Stimulated activated CD4-positive, alpha-beta T cell treated with anti-CD3 and anti-CD28 coated beads, TNF-alpha, amount 100 ng/mL, for 1 hour (primary cell): ENCODE measurements around the gene CTRB2.
"Not testable (repeated sequence)": the region's sequence is repeated elsewhere in the genome, so short reads cannot be mapped to it uniquely, and the experiment has no call there.

Source experiments
- DNase-seq, 3 donors: peaks; one replicate each; pipeline ENCODE4 v3.0.0-alpha.2; 2020; ENCODE audit warnings: low read depth in 3 of 3, low spot score in 1 of 3

Gene CTRB2

DNA sequence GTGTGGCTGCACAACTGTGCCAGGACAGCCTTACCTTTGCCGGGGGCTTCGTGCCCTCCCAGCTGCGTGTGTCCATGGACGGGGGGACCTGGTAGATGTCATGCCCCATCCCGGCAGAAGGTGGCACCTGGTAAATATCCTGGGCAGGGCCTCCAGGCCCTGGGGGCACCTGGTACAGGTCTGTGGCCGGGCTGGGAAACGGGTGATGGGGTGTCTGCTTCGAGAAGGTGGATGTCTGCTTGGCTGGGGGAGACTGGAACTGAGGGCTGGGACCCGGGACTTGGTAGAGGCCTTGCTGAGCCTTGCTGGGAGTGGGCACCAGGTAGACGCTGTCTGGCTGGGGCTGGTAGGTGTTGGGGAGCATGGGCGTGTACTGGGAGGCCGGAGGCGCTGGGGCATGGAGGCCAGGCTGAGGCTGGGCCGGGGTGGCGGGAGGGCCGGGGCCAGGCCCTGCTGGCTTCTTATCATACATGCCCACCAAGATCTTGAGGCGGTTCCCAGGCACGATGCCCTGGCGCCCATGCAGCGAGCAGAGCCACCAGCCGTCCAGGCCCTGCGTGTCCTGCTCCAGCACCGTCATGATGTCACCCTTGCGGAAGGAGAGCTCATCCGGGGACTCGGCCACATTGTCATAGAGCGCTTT, 35.6 kb upstream of the CTRB2 start:
- DNase-seq = not testable (repeated sequence)

DNA sequence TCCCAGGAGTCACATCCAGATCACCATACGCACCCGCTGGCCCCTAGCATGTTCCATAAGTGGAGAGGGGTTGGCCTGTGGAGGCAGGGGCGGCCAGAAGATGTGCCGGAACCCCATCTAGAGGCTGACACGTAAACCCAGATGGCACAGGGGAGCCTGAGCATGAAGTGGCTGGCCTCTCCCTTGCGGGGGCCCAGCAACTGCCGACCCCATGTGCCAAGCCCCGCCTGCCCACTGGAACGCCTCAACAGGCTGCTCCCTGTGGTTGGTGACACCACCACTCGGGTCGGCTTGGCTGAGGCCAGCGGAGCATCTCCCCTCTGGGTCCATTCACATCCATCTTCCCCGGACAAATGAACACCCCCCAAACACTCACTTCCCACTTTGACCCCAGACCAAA, 35.0 kb upstream of the CTRB2 start:
- DNase-seq = no peak

DNA sequence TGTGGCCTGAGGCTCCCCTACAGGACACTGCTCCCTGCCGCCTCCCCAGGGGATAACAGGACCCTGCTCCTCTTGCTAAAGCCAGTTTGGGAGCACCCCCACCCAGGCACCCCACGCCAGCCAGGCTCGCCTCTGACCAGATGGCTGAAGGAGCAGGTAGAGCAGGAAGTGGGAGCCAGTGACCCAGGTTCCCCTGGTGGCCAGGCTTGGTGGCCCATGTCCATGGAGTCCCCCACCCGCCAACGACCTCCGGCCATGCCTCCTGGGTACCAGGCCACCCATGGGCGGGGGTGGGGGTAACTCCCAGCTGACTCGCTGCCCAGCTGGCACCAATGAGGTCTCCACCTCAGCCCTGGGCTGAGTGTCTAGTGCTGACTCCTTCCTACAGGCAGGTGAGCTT, 34.5 kb upstream of the CTRB2 start:
- no peak for DNase-seq

DNA sequence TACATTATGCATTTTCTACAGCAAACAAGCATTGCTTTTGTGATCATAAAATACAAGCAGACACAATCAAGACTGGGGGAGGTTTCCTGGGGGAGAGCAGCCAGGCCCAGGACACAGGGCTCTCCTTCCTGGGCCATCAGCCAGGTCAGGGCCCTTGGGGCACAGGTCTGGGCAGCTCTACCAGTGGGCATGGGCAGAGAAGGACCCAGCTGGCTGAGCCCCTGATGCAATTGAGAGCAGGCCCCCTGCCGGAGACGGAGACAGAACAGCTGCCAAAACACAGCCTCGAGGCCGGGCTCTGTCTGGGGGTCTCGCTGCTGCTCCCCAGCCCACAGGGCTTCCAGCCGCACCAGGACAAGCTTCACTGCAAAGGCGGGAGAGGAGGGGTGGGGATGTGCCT, 33.7 kb upstream of the CTRB2 start:
- DNase-seq = not testable (repeated sequence)

DNA sequence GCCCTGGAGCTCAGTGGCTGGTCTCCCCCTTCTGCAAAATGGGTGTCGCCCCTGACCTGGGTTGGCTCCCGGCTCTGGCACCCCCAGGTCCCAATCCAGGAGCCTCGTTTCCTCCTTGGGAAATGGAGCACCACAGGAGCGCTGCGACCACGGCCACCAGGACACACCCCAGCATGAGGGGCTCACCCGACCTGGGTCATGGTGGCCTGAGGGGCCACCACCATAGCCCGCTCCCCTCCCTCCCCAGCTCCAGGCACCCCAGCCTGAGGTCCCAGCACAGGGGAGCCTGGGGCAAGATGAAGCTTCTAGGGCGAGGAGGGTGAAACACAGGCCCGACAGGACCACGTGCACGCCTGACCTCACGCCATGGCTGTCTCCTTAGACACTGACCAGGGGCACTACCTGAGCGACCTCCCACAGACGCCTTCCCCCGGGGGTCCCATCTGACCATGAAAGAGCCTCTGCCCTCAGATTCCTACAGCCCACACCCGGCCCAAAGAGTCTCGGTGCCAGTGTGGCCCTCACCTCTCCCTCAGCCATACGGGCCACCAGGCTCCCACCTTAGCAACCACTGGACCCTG, 32.7 kb upstream of the CTRB2 start:
- DNase-seq = no peak

DNA sequence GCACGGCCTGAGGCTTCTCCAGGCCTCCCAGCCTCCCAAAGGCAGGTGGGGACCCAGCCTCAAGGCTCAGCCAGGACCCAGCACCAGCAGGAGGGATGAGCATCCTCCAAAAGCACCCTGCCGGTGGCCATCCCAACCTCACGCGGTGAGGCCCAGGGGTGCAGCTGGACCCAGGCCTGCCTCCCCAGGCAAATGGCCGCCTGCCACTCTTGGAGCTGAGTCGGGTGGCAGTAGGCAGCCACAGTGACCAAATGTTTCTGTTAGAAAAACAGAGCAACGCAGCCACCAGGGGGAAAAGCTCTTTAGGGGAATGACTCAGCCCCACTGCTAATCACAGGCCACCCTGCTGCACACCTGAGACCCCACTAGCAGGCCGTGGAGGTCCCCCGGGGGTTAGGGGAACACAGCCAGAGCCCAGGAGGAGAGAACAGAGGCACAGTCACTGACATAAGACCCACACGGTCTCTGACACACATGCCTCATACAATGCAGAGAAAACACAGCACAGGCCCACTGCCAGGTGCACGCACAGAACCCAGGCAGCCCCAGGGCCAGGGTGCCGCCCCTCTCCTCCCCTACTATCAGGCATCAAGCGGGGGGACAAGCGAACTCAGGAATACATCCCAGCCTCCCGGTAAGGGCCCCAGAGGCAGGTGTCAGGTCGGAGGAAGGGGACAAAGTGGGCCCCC, 32.0 kb upstream of the CTRB2 start:
- no peak for DNase-seq

DNA sequence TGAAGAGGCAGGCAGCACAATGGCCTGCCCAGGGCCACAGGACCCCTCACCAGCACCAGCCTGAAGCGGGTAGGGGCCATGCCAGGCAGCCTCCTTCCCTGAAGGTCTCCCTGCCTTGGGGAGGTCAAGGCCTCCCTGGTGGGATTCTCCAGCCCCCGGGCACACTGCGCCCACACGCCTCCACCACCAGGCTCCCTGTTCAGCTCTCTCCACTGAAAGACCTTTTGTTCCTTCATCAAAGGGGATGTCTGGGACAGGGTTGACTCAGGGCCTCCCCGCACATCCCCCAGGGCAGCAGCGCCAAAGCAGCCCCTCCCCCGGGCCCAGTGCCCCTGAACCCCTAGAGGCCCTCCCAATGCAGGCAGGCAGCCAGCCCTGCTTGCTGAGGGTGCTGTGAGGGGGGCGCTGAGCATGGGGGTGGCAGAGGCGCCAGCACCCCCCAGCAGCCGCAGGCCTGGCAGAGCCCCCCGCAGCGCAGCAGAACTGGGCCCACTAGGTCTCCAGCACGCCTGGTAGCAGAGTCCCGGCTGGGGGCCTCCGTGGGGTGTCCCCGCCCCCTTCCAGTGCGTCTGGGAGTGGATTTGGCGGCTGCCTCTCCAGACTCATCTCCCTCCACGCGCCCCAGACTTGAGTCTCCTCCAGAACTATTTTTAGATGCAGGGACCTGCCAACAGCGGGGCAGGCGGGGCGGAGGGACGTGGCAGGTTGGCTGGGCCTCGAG, 31.3 kb upstream of the CTRB2 start:
- no peak for DNase-seq

DNA sequence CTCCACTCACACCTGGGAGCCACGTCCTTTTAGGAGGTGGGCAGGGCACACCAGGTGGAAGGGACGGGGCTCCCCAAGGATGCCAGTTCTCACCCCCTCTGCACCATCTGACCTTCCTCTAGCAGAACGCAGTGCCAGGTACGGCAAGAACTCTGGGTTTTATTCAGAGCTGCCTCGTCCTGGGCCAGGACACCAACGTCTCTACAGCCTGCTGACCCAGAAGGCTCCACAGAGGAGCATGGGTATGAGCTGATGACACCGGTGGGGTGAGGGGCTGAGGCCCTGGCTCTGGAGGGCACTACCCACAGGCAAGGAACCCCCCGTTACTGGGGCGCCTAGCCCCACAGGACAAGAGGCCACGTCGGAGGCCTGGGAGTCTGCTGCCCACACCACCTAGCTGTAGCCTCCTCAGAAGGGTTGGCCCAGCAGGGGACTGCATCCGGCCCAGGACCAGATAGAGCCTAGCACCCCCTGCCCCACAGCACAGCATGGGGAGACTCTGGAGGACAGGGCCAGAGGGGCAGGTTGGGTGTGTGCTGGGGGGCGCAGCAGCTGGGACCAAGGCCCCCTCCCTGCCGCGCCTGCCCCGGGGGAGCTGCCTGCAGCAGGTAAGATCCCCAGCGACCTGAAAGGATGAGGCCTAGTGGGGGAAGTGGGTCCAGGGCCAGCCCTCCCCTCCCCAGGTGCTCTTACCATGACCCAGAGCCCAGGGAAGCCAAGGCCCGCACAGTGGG, 30.6 kb upstream of the CTRB2 start:
- DNase-seq = no peak

DNA sequence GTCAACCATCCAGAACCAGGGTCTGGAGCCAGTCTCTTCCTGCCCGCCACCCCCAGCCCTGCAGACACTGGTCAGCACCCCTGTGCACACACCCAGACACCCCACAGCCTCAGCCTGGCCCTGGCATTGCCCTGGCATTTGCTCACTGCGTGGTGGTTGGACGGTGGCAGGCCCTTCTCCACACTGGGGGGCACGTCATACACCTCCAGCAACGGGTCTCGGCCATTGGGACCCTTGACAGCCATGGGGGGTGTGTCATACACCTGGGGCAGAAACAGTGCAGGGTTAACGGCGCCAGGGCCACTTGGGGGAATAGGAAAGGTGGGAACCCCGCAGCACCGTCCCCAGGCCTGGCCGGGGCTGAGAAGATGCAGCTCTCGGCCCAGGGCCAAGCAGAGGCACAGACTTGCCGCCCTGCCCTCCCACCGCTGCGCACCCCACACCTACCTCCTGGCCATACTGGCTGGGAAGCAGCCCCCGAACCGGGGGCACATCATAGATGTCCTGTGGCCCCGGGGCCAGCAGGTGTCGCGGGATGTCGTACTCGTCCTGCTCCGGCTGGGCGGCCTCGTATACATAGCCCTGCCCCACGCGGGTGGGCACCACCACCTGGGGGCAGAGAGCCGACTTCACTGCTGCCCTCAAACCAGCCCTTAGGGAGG, 29.9 kb upstream of the CTRB2 start:
- DNase-seq = no peak

DNA sequence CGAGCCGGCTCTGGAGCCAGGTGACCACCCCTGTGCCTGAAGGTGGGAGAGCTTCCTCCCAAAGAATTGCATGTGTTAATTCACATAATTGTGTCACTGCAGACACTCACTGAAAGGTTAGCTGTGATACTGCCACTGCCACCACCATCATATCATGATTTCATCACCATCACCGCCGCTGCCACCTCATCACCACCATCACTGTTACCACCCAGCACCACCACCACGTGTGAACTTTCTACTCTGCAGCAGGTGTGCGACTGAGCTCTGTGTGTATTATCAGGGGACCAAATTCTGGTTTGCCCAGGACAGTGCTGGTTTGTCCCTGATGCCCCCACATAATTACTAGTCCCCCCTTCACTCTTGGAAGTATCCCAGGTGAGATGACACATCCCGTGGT, 29.3 kb upstream of the CTRB2 start:
- DNase-seq = no peak

DNA sequence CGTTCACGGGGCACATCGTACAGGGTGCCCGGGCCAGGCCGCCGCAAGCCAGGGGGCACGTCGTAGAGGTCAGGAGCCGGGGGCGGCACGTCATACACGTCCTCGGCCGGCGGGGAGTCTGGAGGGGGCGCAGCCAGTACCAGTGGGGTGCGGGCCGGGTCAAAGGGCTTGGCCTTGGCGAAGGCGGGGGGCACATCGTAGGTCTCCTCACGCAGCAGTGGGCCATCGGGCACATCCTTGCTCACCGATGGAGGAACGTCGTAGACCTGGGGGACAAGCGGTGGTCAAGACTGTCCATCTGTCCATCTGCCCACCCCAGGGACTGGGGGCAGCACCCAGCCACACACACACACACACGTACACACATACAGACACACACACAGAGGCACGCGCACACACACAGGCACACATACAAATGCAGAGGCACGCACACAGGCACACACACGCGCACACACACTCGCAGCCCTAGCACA, 28.8 kb upstream of the CTRB2 start:
- DNase-seq = no peak

DNA sequence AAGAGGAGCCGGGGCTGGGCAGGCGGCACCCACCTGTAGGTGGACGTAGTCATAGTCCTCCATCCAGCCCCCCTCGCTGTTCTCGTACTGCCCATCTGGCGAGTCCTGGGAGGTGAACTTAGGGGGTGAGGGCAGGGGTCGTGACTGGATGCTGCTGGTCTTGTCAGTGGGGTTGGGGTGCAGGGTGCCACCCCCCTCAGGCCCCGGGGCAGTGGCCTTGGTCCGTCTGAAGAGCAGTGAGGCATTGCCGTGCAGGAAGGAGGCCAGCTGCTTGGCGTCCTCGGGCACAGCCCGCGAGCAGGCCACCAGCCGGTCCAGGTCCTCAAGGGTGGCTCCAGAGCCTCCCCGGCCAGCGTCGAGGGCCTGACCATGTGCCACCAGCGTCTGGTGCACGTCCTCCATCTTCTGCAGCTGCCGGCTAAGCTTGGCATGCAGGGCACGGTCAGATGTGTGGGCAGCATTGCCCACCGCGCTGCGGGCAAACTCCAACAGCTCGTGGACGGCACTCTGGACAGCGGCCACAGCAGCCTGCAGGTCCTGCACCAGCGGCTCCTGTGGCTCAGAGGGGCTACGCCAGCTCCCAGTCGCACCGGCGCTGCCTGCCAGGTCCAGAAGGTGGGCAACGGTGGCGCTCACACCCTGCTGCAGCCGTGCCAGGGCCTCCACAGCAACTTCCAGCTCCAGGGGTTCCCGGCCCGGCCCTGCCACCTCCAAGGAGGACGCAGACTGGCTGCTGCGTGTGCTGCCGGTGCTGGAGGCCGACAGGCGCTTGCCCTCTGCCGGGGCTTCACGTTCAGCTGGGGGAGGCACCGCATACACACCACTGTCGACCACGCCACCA, 28.1 kb upstream of the CTRB2 start:
- DNase-seq = no peak

DNA sequence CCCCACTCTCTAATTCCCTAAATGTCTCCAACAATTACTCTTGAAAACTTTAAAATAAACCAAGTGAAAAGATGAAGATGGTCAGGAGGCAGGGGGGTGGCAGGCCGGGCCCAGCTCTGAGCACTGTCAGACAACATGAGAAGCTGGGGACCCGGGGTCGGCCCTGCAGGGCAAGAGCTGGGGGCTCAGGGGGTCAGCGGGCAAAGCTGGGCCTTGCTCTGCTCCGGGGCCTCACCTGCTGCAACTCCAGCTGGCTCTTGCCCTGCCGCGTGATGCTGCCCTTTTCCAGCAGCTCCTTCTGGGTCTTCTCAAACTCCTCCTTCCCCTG, 26.6 kb upstream of the CTRB2 start:
- DNase-seq = no peak

DNA sequence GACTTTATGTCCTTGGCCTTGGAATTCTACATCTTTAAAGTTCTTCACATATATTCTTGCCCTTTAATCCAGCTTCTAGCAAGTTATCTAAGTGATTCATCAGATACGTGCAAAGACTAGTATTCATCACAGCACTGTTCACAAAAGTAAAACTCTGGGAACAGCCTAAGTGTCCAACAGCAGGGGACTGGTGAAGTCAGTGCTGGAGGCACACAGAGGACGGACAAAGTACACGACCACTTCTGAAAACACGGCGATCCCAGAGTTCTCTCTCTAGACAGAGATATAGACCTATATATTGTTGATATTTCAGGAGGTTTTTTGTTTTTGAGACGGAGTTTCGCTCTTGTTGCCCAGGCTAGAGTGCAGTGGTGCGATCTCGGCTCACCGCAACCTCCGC, 24.6 kb upstream of the CTRB2 start:
- no peak for DNase-seq

DNA sequence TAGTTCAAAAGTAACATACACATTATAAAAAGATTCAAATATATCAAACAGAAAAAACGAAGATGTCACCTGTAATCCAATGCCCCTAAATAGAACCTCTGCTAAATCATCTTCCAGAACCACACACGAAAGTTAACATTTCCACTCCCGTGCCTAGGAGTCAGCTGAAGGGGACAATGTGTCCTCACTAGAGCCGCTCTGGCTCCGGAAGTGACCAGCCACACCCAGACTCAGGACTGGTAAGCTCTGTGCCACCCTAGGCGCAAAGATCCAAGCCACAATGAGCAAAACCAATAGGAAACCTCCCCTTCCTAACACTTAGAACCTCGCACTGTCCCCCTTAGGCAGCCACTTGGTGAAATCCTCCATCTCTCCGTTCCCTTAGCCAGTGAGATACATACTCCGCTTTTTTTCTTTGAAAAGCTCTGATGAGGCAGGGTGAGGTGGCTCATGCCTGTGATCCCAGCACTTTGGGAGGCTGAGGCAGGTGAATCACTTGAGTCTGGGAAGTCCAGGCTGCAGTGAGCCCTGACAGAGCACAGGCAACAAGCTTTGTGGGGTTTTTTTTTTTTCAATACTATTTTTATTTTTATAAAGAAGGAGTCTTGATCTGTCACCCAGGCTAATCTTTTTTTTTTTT, 23.6 kb upstream of the CTRB2 start:
- no peak for DNase-seq

DNA sequence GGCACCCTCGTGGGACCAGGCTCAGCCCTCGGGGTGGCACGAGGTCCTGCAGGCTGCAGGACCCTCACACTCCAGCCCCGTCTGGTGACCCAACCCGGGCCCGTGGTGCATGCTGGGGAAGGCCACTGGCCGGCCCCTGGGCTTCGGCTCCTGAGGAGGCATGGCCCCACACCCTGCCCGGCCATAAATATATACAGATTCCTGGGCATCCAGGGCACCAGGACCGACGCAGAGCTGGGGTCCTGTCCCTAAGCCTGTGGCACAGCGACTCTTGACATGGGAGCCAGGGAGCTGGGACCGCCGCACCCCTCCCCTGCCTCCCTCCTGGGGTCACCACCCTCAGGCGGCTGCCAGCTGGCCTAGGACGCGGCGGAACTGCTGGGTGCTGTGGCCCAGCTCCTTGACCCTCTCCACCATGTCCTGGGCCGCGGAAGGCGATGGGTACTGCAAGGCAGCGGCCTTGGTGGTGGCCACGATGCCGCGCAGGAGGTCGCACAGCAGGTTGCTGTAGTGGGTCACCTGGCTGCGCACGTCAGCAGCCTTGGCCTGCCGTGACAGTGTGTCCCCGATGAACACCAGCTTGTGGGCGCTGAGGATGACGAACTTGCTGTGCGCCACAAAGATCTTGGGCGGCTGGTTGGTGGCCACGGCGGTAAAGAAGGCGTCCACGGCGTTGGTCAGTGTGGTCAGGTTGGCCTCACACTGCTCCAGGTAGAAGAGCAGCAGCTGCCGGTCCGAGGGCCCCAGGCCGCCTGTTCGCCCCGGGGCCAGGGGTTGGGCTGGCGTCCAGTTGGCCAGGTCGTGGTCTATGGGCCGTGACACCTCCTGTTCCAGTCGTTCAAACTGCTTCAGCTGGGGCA, 22.4 kb upstream of the CTRB2 start:
- no peak for DNase-seq

DNA sequence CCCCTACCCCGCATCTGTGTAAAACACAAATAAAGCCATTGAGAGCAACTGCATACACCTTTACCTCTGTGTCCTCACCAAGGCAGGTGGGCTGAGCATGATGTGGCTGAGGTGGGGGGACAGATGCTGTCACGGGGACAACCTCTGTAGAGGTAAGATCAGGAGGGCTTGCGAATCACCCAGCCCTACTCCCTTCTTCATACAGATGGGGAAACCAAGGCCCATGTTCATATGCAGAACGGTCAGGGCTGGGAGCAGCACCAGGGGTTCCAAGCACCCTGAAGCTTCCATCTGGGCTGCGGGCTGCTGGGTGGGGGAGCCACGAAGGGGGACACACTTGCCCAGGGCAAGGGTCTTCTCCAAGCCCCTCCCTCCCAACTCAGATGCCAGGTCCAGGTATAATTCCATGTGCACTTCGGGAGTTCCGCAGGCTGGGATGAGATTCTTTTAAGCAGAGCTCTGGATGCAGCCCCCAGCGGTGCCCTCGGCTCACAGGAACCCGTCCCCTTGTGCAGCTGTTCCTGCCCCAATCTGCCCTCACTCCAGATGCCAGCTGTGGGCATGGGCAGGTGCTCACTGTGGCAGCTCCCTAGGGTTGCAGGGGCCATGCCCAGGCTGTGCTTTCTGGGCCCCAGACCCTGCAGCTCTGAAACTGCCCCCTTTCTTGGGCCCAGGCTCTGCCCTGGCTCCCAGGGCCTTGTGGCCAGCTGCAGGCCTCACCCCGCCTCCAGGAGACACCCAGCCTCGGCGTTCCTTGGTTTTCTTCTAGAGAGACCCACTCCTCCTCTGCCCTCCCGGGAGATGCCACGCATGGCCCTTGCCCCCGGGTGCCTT, 21.4 kb upstream of the CTRB2 start:
- no peak for DNase-seq
